Stomach (tissue), 4 donors: ENCODE data around the gene NCF4.

Source experiments
- CTCF ChIP-seq, 7 experiments: fragments of 450-650 bp in 4 of 7; fragments of 200-600 bp in 3 of 7; sonication (generic) in 3 of 7; IDR thresholded peaks; one replicate each; pipeline ENCODE4 v1.5.1; 2016 to 2019; ENCODE audit warnings: antibody characterized with exemption in 7 of 7, control low read depth in 2 of 7, mild to moderate bottlenecking in 1 of 7
- POLR2A ChIP-seq, 4 donors: fragments of 450-650 bp; IDR thresholded peaks; one replicate each; pipeline ENCODE4 v1.6.1; 2016; ENCODE audit warnings: antibody characterized with exemption in 4 of 4, control low read depth in 2 of 4, mild to moderate bottlenecking in 1 of 4, moderate library complexity in 1 of 4

- TF ChIP-seq CTCF (IDR thresholded peaks at IDR 0.05), result no peak
- TF ChIP-seq POLR2A (IDR thresholded peaks at IDR 0.05), result no peak
These were observed 789 bp upstream of the NCF4 start for GRCh38 chr22:36860017-36860416.
